Measurements from ENCODE around the gene ZSWIM3.

Gene ZSWIM3

GRCh38 chr20:45848969-45849582, 8.3 kb upstream of the ZSWIM3 start:
- Histone ChIP-seq H3K4me3 (ENCODE audit: low read depth in 1 of 2, low read length in 2 of 2) (no peak overlapping the region), H3K9ac (ENCODE audit: low read length) (no peak overlapping the region), H3K36me3 (ENCODE audit: insufficient read depth, low read length) (peaks cover 62% of the 10 kb centered on the region), H3K27me3 (ENCODE audit: control insufficient read depth in 1 of 2, insufficient read depth in 2 of 2, low read length in 2 of 2) (no peaks in the 10 kb centered on the region), H3K27ac (ENCODE audit: low read depth, low read length) (no peak overlapping the region), H3K4me1 (ENCODE audit: insufficient read depth, low read length) (peaks cover 5% of the 10 kb centered on the region), H3K9me3 (ENCODE audit: low read length) (no peaks in the 10 kb centered on the region)

GRCh38 chr20:45850238-45850637, 7.2 kb upstream of the ZSWIM3 start:
- Histone ChIP-seq H3K27me3 (ENCODE audit: control insufficient read depth in 1 of 2, insufficient read depth in 2 of 2, low read length in 2 of 2) (no peaks in the 10 kb centered on the region), H3K27ac (ENCODE audit: low read depth, low read length) (no peak overlapping the region), H3K9me3 (ENCODE audit: low read length) (no peaks in the 10 kb centered on the region), H3K4me3 (ENCODE audit: low read depth in 1 of 2, low read length in 2 of 2) (no peak overlapping the region), H3K4me1 (ENCODE audit: insufficient read depth, low read length) (peaks cover 11% of the 10 kb centered on the region), H3K9ac (ENCODE audit: low read length) (no peak overlapping the region), H3K36me3 (ENCODE audit: insufficient read depth, low read length) (peaks cover 63% of the 10 kb centered on the region)

- H3K4me1 ChIP-seq (ENCODE audit: insufficient read depth, low read length) = peaks cover 14% of the 10 kb centered on the region
- no peak overlapping the region for H3K27ac ChIP-seq (ENCODE audit: low read depth, low read length)
- H3K36me3 ChIP-seq (ENCODE audit: insufficient read depth, low read length) = peaks cover 59% of the 10 kb centered on the region
- H3K9me3 ChIP-seq (ENCODE audit: low read length) = no peaks in the 10 kb centered on the region
- no peak overlapping the region for H3K4me3 ChIP-seq (ENCODE audit: low read depth in 1 of 2, low read length in 2 of 2)
- H3K27me3 ChIP-seq (ENCODE audit: control insufficient read depth in 1 of 2, insufficient read depth in 2 of 2, low read length in 2 of 2) = no peaks in the 10 kb centered on the region
- no peak overlapping the region for H3K9ac ChIP-seq (ENCODE audit: low read length)
These were observed 6.5 kb upstream of the ZSWIM3 start for GRCh38 chr20:45850926-45851325.

- Histone ChIP-seq H3K27me3 (ENCODE audit: control insufficient read depth in 1 of 2, insufficient read depth in 2 of 2, low read length in 2 of 2) (no peaks in the 10 kb centered on the region), H3K4me3 (ENCODE audit: low read depth in 1 of 2, low read length in 2 of 2) (no peak overlapping the region), H3K27ac (ENCODE audit: low read depth, low read length) (no peak overlapping the region), H3K4me1 (ENCODE audit: insufficient read depth, low read length) (peaks cover 16% of the 10 kb centered on the region), H3K36me3 (ENCODE audit: insufficient read depth, low read length) (peaks cover 54% of the 10 kb centered on the region), H3K9me3 (ENCODE audit: low read length) (no peaks in the 10 kb centered on the region), H3K9ac (ENCODE audit: low read length) (no peak overlapping the region)
These were observed 5.9 kb upstream of the ZSWIM3 start for GRCh38 chr20:45851501-45851900.

GRCh38 chr20:45852326-45852725, 5.1 kb upstream of the ZSWIM3 start:
- no peaks in the 10 kb centered on the region for H3K27me3 ChIP-seq (ENCODE audit: control insufficient read depth in 1 of 2, insufficient read depth in 2 of 2, low read length in 2 of 2)
- no peaks in the 10 kb centered on the region for H3K9me3 ChIP-seq (ENCODE audit: low read length)
- peaks cover 49% of the 10 kb centered on the region for H3K36me3 ChIP-seq (ENCODE audit: insufficient read depth, low read length)
- no peak overlapping the region for H3K27ac ChIP-seq (ENCODE audit: low read depth, low read length)
- H3K9ac ChIP-seq (ENCODE audit: low read length) = no peak overlapping the region
- peaks cover 18% of the 10 kb centered on the region for H3K4me1 ChIP-seq (ENCODE audit: insufficient read depth, low read length)
- H3K4me3 ChIP-seq (ENCODE audit: low read depth in 1 of 2, low read length in 2 of 2) = no peak overlapping the region

- Histone ChIP-seq H3K27me3 (ENCODE audit: control insufficient read depth in 1 of 2, insufficient read depth in 2 of 2, low read length in 2 of 2) (no peaks in the 10 kb centered on the region), H3K36me3 (ENCODE audit: insufficient read depth, low read length) (peaks cover 42% of the 10 kb centered on the region)
These were observed 3.9 kb upstream of the ZSWIM3 start for GRCh38 chr20:45853484-45853883.

GRCh38 chr20:45857882-45858216, 435 bp downstream of the ZSWIM3 start:
- peaks cover 18% of the 10 kb centered on the region for H3K4me1 ChIP-seq (ENCODE audit: insufficient read depth, low read length)
- H3K27ac ChIP-seq (ENCODE audit: low read depth, low read length) = peak overlapping the region; percentile 74
- H3K4me3 ChIP-seq (ENCODE audit: low read depth in 1 of 2, low read length in 2 of 2) = peak overlapping the region; percentile 78 to 92
- no peak overlapping the region for H3K9ac ChIP-seq (ENCODE audit: low read length)
- H3K9me3 ChIP-seq (ENCODE audit: low read length) = no peaks in the 10 kb centered on the region
- H3K27me3 ChIP-seq (ENCODE audit: control insufficient read depth in 1 of 2, insufficient read depth in 2 of 2, low read length in 2 of 2) = no peaks in the 10 kb centered on the region
- peaks cover 19% of the 10 kb centered on the region for H3K36me3 ChIP-seq (ENCODE audit: insufficient read depth, low read length)

More at GRCh38 chr20:45853484-45853883, 3.9 kb upstream of the ZSWIM3 start:
- no peak overlapping the region for H3K4me3 ChIP-seq (ENCODE audit: low read depth in 1 of 2, low read length in 2 of 2)
- H3K4me1 ChIP-seq (ENCODE audit: insufficient read depth, low read length) = peaks cover 18% of the 10 kb centered on the region
- H3K9ac ChIP-seq (ENCODE audit: low read length) = no peak overlapping the region
- H3K9me3 ChIP-seq (ENCODE audit: low read length) = no peaks in the 10 kb centered on the region
- H3K27ac ChIP-seq (ENCODE audit: low read depth, low read length) = no peak overlapping the region

- H3K27me3 ChIP-seq (ENCODE audit: control insufficient read depth in 1 of 2, insufficient read depth in 2 of 2, low read length in 2 of 2) = no peaks in the 10 kb centered on the region
- peaks cover 3% of the 10 kb centered on the region for H3K36me3 ChIP-seq (ENCODE audit: insufficient read depth, low read length)
- no peak overlapping the region for H3K27ac ChIP-seq (ENCODE audit: low read depth, low read length)
- H3K4me1 ChIP-seq (ENCODE audit: insufficient read depth, low read length) = peaks cover 13% of the 10 kb centered on the region
- no peaks in the 10 kb centered on the region for H3K9me3 ChIP-seq (ENCODE audit: low read length)
- H3K4me3 ChIP-seq (ENCODE audit: low read depth in 1 of 2, low read length in 2 of 2) = no peak overlapping the region
- H3K9ac ChIP-seq (ENCODE audit: low read length) = no peak overlapping the region
These were observed 2.5 kb downstream of the ZSWIM3 start for GRCh38 chr20:45859916-45860315.

- no peaks in the 10 kb centered on the region for H3K27me3 ChIP-seq (ENCODE audit: control insufficient read depth in 1 of 2, insufficient read depth in 2 of 2, low read length in 2 of 2)
These were observed 3.3 kb downstream of the ZSWIM3 start for GRCh38 chr20:45860560-45861220.

GRCh38 chr20:45861221-45862075, 4.0 kb downstream of the ZSWIM3 start:
- peaks cover 2% of the 10 kb centered on the region for H3K4me1 ChIP-seq (ENCODE audit: insufficient read depth, low read length)
- H3K9ac ChIP-seq (ENCODE audit: low read length) = no peak overlapping the region
- H3K27me3 ChIP-seq (ENCODE audit: control insufficient read depth in 1 of 2, insufficient read depth in 2 of 2, low read length in 2 of 2) = no peaks in the 10 kb centered on the region
- H3K27ac ChIP-seq (ENCODE audit: low read depth, low read length) = no peak overlapping the region
- H3K4me3 ChIP-seq (ENCODE audit: low read depth in 1 of 2, low read length in 2 of 2) = no peak overlapping the region
- H3K36me3 ChIP-seq (ENCODE audit: insufficient read depth, low read length) = no peaks in the 10 kb centered on the region
- no peaks in the 10 kb centered on the region for H3K9me3 ChIP-seq (ENCODE audit: low read length)

More at GRCh38 chr20:45860560-45861220, 3.3 kb downstream of the ZSWIM3 start:
- Histone ChIP-seq H3K4me1 (ENCODE audit: insufficient read depth, low read length) (peaks cover 9% of the 10 kb centered on the region), H3K27ac (ENCODE audit: low read depth, low read length) (no peak overlapping the region), H3K9ac (ENCODE audit: low read length) (no peak overlapping the region), H3K9me3 (ENCODE audit: low read length) (no peaks in the 10 kb centered on the region), H3K36me3 (ENCODE audit: insufficient read depth, low read length) (no peaks in the 10 kb centered on the region), H3K4me3 (ENCODE audit: low read depth in 1 of 2, low read length in 2 of 2) (no peak overlapping the region)

- Histone ChIP-seq H3K4me3 (ENCODE audit: low read depth in 1 of 2, low read length in 2 of 2) (no peak overlapping the region), H3K27me3 (ENCODE audit: control insufficient read depth in 1 of 2, insufficient read depth in 2 of 2, low read length in 2 of 2) (no peaks in the 10 kb centered on the region), H3K4me1 (ENCODE audit: insufficient read depth, low read length) (peaks cover 6% of the 10 kb centered on the region), H3K27ac (ENCODE audit: low read depth, low read length) (no peak overlapping the region), H3K36me3 (ENCODE audit: insufficient read depth, low read length) (no peaks in the 10 kb centered on the region), H3K9me3 (ENCODE audit: low read length) (no peaks in the 10 kb centered on the region), H3K9ac (ENCODE audit: low read length) (no peak overlapping the region)
These were observed 6.4 kb downstream of the ZSWIM3 start for GRCh38 chr20:45863543-45864470.
